Neural progenitor cell (in vitro differentiated cells): Measurements from ENCODE around the gene RNF138. TPM values are rescaled to one million over a fixed set of nuclear protein-coding genes. Genes with fewer than 3 reads are reported as not detected.

ENCODE experiments used
- DNase-seq: peaks from one replicate; pipeline ENCODE4 v3.0.0-alpha.2; 2016; ENCODE audit warnings: low spot score
- H2AFZ ChIP-seq: fragments of 200-600 bp; sonication (generic); replicated peaks from 2 replicates; pipeline ENCODE4 v1.6.1; 2016; ENCODE audit warnings: antibody characterized with exemption
- H3F3A ChIP-seq: fragments of 200-600 bp; sonication (generic); 2 replicates; pipeline ENCODE4 v1.6.1; 2016; ENCODE audit warnings: antibody characterized with exemption, low read depth
- H3K27ac ChIP-seq: fragments of 200-600 bp; sonication (generic); 2 replicates; pipeline ENCODE4 v1.5.1; 2016; ENCODE audit warnings: mild to moderate bottlenecking
- H3K27me3 ChIP-seq: fragments of 200-600 bp; sonication (generic); 2 replicates; pipeline ENCODE4 v1.6.1; 2016; ENCODE audit warnings: mild to moderate bottlenecking, moderate library complexity
- H3K36me3 ChIP-seq: fragments of 200-600 bp; sonication (generic); 2 replicates; pipeline ENCODE4 v1.5.1; 2016
- H3K4me1 ChIP-seq: fragments of 200-600 bp; sonication (generic); 2 replicates; pipeline ENCODE4 v1.6.1; 2016; ENCODE audit warnings: mixed run types
- H3K4me2 ChIP-seq: fragments of 200-600 bp; sonication (generic); 2 replicates; pipeline ENCODE4 v1.6.1; 2016
- H3K4me3 ChIP-seq: fragments of 200-600 bp; sonication (generic); 2 replicates; pipeline ENCODE4 v1.5.1; 2016
- H3K79me2 ChIP-seq: fragments of 200-600 bp; sonication (generic); 2 replicates; pipeline ENCODE4 v1.6.1; 2016; ENCODE audit warnings: low read depth
- H3K9ac ChIP-seq: fragments of 200-600 bp; sonication (generic); 2 replicates; pipeline ENCODE4 v1.6.1; 2016
- H3K9me3 ChIP-seq: fragments of 200-600 bp; sonication (generic); 2 replicates; pipeline ENCODE4 v1.5.1; 2016; ENCODE audit warnings: low read depth
- H4K20me1 ChIP-seq: fragments of 200-600 bp; sonication (generic); 2 replicates; pipeline ENCODE4 v1.6.1; 2016; ENCODE audit warnings: low read depth
- H3K27ac Mint-ChIP-seq: 3 replicates; pipeline ENCODE4 v1.8.0; 2021; ENCODE audit warnings: mixed read lengths
- H3K27me3 Mint-ChIP-seq: 2 replicates; pipeline ENCODE4 v1.8.0; 2022; ENCODE audit warnings: low read depth, mild to moderate bottlenecking, inconsistent platforms, moderate library complexity, mixed read lengths; ENCODE audit not compliant: insufficient read depth
- H3K36me3 Mint-ChIP-seq: 3 replicates; pipeline ENCODE4 v1.8.0; 2021; ENCODE audit warnings: mixed read lengths
- H3K4me1 Mint-ChIP-seq: 3 replicates; pipeline ENCODE4 v1.8.0; 2021; ENCODE audit warnings: mixed read lengths
- H3K4me3 Mint-ChIP-seq: 3 replicates; pipeline ENCODE4 v1.8.0; 2021; ENCODE audit warnings: mild to moderate bottlenecking, moderate library complexity, mixed read lengths
- H3K9me3 Mint-ChIP-seq: 3 replicates; pipeline ENCODE4 v1.8.0; 2020; ENCODE audit warnings: mixed read lengths
- EZH2 ChIP-seq: fragments of 200-600 bp; sonication (generic); IDR thresholded peaks from 2 replicates; pipeline ENCODE4 v1.6.1; 2017; ENCODE audit warnings: antibody characterized with exemption, mild to moderate bottlenecking, moderate library complexity
- EZH2phosphoT487 ChIP-seq: fragments of 200-600 bp; sonication (generic); IDR thresholded peaks from 2 replicates; pipeline ENCODE4 v1.6.1; 2017; ENCODE audit warnings: antibody characterized with exemption
- total RNA-seq: library from RNA; depleted of rRNA; stranded (reverse); fragments of >200 nt; gene quantifications from 2 replicates; pipeline ENCODE4 v1.2.3, GENCODE V29; 2015; ENCODE audit warnings: low replicate concordance
- TF ChIP-seq, protein P1 (sequence below): fragments of 200-600 bp; sonication (generic); IDR thresholded peaks from 2 replicates; pipeline ENCODE4 v1.5.1; 2017; ENCODE audit warnings: antibody characterized with exemption, mild to moderate bottlenecking

RNF138 gene
- total RNA-seq, 1 donor from 2014 or later = 83.8 TPM

- Mint-ChIP-seq H3K27ac (no peak overlapping the region), H3K27me3 (peaks cover 3% of the 10 kb centered on the region), H3K4me1 (no peaks in the 10 kb centered on the region), H3K4me3 (no peak overlapping the region), H3K9me3 (no peaks in the 10 kb centered on the region), H3K36me3 (peaks cover 26% of the 10 kb centered on the region)
- no peak for TF ChIP-seq EZH2
- no peak for TF ChIP-seq EZH2phosphoT487
- TF ChIP-seq, protein P1, sequence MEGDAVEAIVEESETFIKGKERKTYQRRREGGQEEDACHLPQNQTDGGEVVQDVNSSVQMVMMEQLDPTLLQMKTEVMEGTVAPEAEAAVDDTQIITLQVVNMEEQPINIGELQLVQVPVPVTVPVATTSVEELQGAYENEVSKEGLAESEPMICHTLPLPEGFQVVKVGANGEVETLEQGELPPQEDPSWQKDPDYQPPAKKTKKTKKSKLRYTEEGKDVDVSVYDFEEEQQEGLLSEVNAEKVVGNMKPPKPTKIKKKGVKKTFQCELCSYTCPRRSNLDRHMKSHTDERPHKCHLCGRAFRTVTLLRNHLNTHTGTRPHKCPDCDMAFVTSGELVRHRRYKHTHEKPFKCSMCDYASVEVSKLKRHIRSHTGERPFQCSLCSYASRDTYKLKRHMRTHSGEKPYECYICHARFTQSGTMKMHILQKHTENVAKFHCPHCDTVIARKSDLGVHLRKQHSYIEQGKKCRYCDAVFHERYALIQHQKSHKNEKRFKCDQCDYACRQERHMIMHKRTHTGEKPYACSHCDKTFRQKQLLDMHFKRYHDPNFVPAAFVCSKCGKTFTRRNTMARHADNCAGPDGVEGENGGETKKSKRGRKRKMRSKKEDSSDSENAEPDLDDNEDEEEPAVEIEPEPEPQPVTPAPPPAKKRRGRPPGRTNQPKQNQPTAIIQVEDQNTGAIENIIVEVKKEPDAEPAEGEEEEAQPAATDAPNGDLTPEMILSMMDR = no peak
- no peak for DNase-seq
- H4K20me1 ChIP-seq = peaks cover 41% of the 10 kb centered on the region
- H3K27ac ChIP-seq = no peak overlapping the region
- H3K4me2 ChIP-seq = no peak overlapping the region
- no peaks in the 10 kb centered on the region for H3K9me3 ChIP-seq
- H3K4me1 ChIP-seq = no peaks in the 10 kb centered on the region
- H3K9ac ChIP-seq = no peak overlapping the region
- H3F3A ChIP-seq = no peaks in the 10 kb centered on the region
- H3K27me3 ChIP-seq = no peaks in the 10 kb centered on the region
- H3K36me3 ChIP-seq = peaks cover 8% of the 10 kb centered on the region
- peaks cover 98% of the 10 kb centered on the region for H3K79me2 ChIP-seq
- no peak overlapping the region for H2AFZ ChIP-seq
- no peak overlapping the region for H3K4me3 ChIP-seq
Observed at GRCh38 chr18:32110005-32110404, 18.3 kb downstream of the RNF138 start.

DNA sequence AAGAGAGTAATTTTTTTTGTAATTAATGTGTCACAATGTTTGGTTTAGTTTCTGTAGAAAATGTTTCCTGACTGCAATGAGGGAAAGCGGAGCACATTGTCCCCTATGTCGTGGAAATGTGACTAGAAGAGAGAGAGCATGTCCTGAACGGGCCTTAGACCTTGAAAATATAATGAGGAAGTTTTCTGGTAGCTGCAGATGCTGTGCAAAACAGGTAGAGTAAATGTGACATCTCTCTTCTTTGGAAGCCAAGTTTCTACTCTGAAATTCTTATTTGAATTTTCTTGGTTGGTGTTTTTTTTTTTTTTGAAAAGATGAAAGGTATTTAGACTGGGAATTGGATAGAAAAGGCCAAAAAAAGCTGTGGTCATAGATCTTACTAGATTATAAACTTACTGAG lies 20.0 kb downstream of the RNF138 start:
- no peaks in the 10 kb centered on the region for H3K4me1 ChIP-seq
- H4K20me1 ChIP-seq = peaks cover 48% of the 10 kb centered on the region
- H3K36me3 Mint-ChIP-seq = peaks cover 28% of the 10 kb centered on the region
- no peaks in the 10 kb centered on the region for H3F3A ChIP-seq
- no peaks in the 10 kb centered on the region for H3K27me3 ChIP-seq
- no peak overlapping the region for H3K9ac ChIP-seq
- no peak for DNase-seq
- no peak overlapping the region for H3K4me3 ChIP-seq
- no peaks in the 10 kb centered on the region for H3K9me3 ChIP-seq
- peaks cover 98% of the 10 kb centered on the region for H3K79me2 ChIP-seq
- H3K27me3 Mint-ChIP-seq = peaks cover 3% of the 10 kb centered on the region
- H3K27ac ChIP-seq = no peak overlapping the region
- H2AFZ ChIP-seq = no peak overlapping the region
- no peak overlapping the region for H3K4me2 ChIP-seq
- no peak overlapping the region for H3K27ac Mint-ChIP-seq
- no peaks in the 10 kb centered on the region for H3K4me1 Mint-ChIP-seq
- H3K4me3 Mint-ChIP-seq = no peak overlapping the region
- H3K9me3 Mint-ChIP-seq = no peaks in the 10 kb centered on the region
- TF ChIP-seq EZH2 = no peak
- TF ChIP-seq EZH2phosphoT487 = no peak
- TF ChIP-seq, protein P1 = no peak
- H3K36me3 ChIP-seq = peaks cover 8% of the 10 kb centered on the region

- no peak overlapping the region for H3K27ac ChIP-seq
- H2AFZ ChIP-seq = no peak overlapping the region
- H3K9ac ChIP-seq = no peak overlapping the region
- Mint-ChIP-seq H3K9me3 (no peaks in the 10 kb centered on the region), H3K27ac (no peak overlapping the region), H3K4me1 (no peaks in the 10 kb centered on the region), H3K27me3 (peaks cover 3% of the 10 kb centered on the region), H3K36me3 (peaks cover 35% of the 10 kb centered on the region), H3K4me3 (no peak overlapping the region)
- no peaks in the 10 kb centered on the region for H3K9me3 ChIP-seq
- H3K27me3 ChIP-seq = no peaks in the 10 kb centered on the region
- no peak for TF ChIP-seq EZH2phosphoT487
- TF ChIP-seq EZH2 = no peak
- TF ChIP-seq, protein P1 = no peak
- H3K79me2 ChIP-seq = peaks cover 91% of the 10 kb centered on the region
- peaks cover 46% of the 10 kb centered on the region for H4K20me1 ChIP-seq
- H3K4me3 ChIP-seq = no peak overlapping the region
- H3K4me2 ChIP-seq = no peak overlapping the region
- no peak for DNase-seq
- no peaks in the 10 kb centered on the region for H3F3A ChIP-seq
- no peaks in the 10 kb centered on the region for H3K4me1 ChIP-seq
- peaks cover 8% of the 10 kb centered on the region for H3K36me3 ChIP-seq
Observed at GRCh38 chr18:32112826-32113225, 21.2 kb downstream of the RNF138 start.
